Measurements from ENCODE around the gene DBH.

DNA sequence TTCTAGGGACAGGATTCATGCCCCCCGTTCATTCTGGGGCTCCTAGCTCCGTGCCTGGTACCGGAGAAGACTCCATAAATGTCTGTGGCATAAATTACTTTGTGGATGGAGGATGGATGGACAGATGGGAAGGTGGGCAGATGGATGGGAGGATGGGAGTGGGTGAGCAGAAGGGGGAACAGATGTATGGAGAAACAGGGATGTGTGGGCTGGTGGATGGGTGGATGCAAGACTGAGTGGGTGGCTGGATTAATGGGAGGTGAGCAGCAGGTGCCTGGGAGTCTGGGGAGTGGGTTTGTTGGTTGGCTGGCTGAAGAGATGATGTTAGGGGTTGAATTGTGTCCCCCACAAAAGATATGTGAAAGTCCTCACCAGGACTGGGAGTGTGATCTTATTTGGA, 58.5 kb downstream of the DBH start:
- TF ChIP-seq, protein P1, sequence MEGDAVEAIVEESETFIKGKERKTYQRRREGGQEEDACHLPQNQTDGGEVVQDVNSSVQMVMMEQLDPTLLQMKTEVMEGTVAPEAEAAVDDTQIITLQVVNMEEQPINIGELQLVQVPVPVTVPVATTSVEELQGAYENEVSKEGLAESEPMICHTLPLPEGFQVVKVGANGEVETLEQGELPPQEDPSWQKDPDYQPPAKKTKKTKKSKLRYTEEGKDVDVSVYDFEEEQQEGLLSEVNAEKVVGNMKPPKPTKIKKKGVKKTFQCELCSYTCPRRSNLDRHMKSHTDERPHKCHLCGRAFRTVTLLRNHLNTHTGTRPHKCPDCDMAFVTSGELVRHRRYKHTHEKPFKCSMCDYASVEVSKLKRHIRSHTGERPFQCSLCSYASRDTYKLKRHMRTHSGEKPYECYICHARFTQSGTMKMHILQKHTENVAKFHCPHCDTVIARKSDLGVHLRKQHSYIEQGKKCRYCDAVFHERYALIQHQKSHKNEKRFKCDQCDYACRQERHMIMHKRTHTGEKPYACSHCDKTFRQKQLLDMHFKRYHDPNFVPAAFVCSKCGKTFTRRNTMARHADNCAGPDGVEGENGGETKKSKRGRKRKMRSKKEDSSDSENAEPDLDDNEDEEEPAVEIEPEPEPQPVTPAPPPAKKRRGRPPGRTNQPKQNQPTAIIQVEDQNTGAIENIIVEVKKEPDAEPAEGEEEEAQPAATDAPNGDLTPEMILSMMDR (IDR thresholded peaks at IDR 0.05): no peak
- TF ChIP-seq POLR2A (IDR thresholded peaks at IDR 0.05): no peak
